ENCODE measurements around the gene PDCD2L. TPM values are rescaled to one million over a fixed set of nuclear protein-coding genes. Genes with fewer than 3 reads are reported as not detected.
A peak's percentile ranks its signal among the peaks of the same experiment; 100 is the strongest.

The PDCD2L gene
- total RNA-seq, 1 experiment from 2014 or later: 43.3 TPM

DNA sequence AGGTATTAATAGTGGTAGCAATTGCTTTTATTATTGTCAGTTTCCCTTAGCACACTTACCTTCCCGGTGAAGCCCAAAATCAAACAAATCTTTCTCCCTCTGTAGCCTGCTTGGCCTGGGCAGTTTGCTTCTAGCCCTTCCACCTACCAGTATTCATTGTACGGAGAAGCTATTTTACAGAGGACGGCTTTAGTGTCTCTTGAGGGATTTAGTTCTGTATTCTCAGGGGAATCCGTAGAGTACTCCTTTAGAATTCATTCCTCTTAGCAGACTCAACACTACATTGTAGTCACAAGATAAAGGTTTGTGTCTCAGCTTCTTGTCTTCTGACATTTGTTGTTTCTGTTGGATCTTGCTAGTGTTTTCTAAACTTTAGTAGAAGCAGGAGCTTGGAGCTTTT lies 53.2 kb downstream of the PDCD2L start:
- H3K56ac ChIP-seq (ENCODE audit: insufficient read length, low read depth, low read length): no peak overlapping the region
- no peak overlapping the region for H3K27ac ChIP-seq (ENCODE audit: insufficient read length, low read depth, low read length)
- H2AK5ac ChIP-seq (ENCODE audit: insufficient read length, low read length): no peak overlapping the region
- H3K23me2 ChIP-seq (ENCODE audit: insufficient read length, low read depth, low read length, poor library complexity, severe bottlenecking): no peaks in the 10 kb centered on the region
- H3K18ac ChIP-seq (ENCODE audit: insufficient read length, low read depth, low read length): no peak overlapping the region
- H2BK120ac ChIP-seq (ENCODE audit: low read depth, low read length, poor library complexity, severe bottlenecking): no peak overlapping the region
- no peaks in the 10 kb centered on the region for H3K4me1 ChIP-seq (ENCODE audit: insufficient read depth, low read length)
- no peak overlapping the region for H3K23ac ChIP-seq (ENCODE audit: insufficient read length, low read depth, low read length)
- no peaks in the 10 kb centered on the region for H3K27me3 ChIP-seq (ENCODE audit: insufficient read depth, low read length)
- Mint-ChIP-seq H3K9me3 (no peaks in the 10 kb centered on the region), H3K36me3 (ENCODE audit: insufficient read depth in 1 of 3, low read depth in 3 of 3) (peaks cover 55 to 88% (median 83%) of the 10 kb centered on the region in 3 experiments), H3K4me3 (no peak overlapping the region), H3K27me3 (ENCODE audit: low read depth) (no peaks in the 10 kb centered on the region), H3K4me1 (peaks cover 4 to 17% of the 10 kb centered on the region in 2 experiments; a peak in 3 of 4 replicates), H3K27ac (0 out of 7 replicates have a peak overlapping the region, but pooled peaks of 1 of the 3 experiments have one; percentile 70)
- no peak overlapping the region for H4K91ac ChIP-seq (ENCODE audit: insufficient read length, low read depth, low read length)
- no peak overlapping the region for H2AFZ ChIP-seq (ENCODE audit: low read length)
- no peaks in the 10 kb centered on the region for H4K20me1 ChIP-seq (ENCODE audit: control insufficient read depth, insufficient read depth, insufficient read length)
- no peak overlapping the region for H3K9ac ChIP-seq (ENCODE audit: extremely low read depth, insufficient read length, low read length)
- no peak overlapping the region for H2BK12ac ChIP-seq (ENCODE audit: insufficient read length, low read depth, low read length)
- no peak for DNase-seq
- no peaks in the 10 kb centered on the region for H3K9me3 ChIP-seq (ENCODE audit: control insufficient read depth, low read depth, low read length)
- no peak overlapping the region for H4K8ac ChIP-seq (replicated peaks; ENCODE audit: insufficient read length, low read depth, low read length)
- WGBS (ENCODE audit: extremely low coverage, insufficient read length, low lambda C conversion rate): no CpG with 5 or more reads among the region's 4 CpGs
- H2BK15ac ChIP-seq (ENCODE audit: low read depth, low read length): no peak overlapping the region
- H2BK5ac ChIP-seq (ENCODE audit: insufficient read length, low read length): no peak overlapping the region
- no peaks in the 10 kb centered on the region for H3K79me1 ChIP-seq (ENCODE audit: insufficient read depth, low read depth, low read length, poor library complexity, severe bottlenecking)
- TF ChIP-seq CTCF (conservative IDR thresholded peaks at IDR 0.05): no peak
- no peak overlapping the region for H3K4me2 ChIP-seq (ENCODE audit: insufficient read depth, insufficient read length, low read length)
- no peak overlapping the region for H4K5ac ChIP-seq (ENCODE audit: insufficient read length, low read depth, low read length)
- no peaks in the 10 kb centered on the region for H3K79me2 ChIP-seq (ENCODE audit: insufficient read depth, low read length)
- H3T11ph ChIP-seq (ENCODE audit: low read length): no peak overlapping the region
- H3K14ac ChIP-seq (ENCODE audit: insufficient read depth, low read length): no peak overlapping the region
- no peak overlapping the region for H3K4ac ChIP-seq (ENCODE audit: low read depth, low read length)
- no peak overlapping the region for H2BK20ac ChIP-seq (ENCODE audit: low read depth, low read length, poor library complexity, severe bottlenecking)
